A673 (cell line): ENCODE measurements around the gene SLMAP. TPM values are rescaled to one million over a fixed set of nuclear protein-coding genes. Genes with fewer than 3 reads are reported as not detected.

Experiments used
- BruUV-seq: library from RNA; stranded (reverse); fragments of 400-500 nt; replicated peaks from 2 replicates; lab custom pipeline; 2021; lab: Mats Ljungman, UMichigan
- CTCF ChIA-PET: fragments of 300-600 bp; sonication (Branson Sonifier 250); formaldehyde crosslinking; loops from one replicate; lab custom pipeline; 2022; ENCODE audit warnings: antibody characterized with exemption; lab: Charles Lee
- POLR2A ChIA-PET: fragments of 300-600 bp; sonication (Branson Sonifier 250); formaldehyde crosslinking; loops from one replicate; lab custom pipeline; 2022; ENCODE audit warnings: antibody characterized with exemption; ENCODE audit not compliant: low non-redundant PET; lab: Charles Lee
- DNase-seq: peaks from one replicate; pipeline ENCODE4 v3.0.0-alpha.2; 2015; ENCODE audit warnings: low spot score
- H3K27ac ChIP-seq: fragments of 200-600 bp; sonication (generic); 2 replicates; pipeline ENCODE4 v1.5.1; 2016; ENCODE audit warnings: mixed run types, low read depth, mild to moderate bottlenecking, mixed read lengths, antibody characterized with exemption, low read length; ENCODE audit not compliant: poor library complexity, severe bottlenecking
- H3K27me3 ChIP-seq: fragments of 200-600 bp; sonication (generic); replicated peaks from 2 replicates; pipeline ENCODE4 v1.6.1; 2017; ENCODE audit warnings: mixed run types, low read depth, mild to moderate bottlenecking, mixed read lengths, antibody characterized with exemption, low read length; ENCODE audit not compliant: insufficient read depth, poor library complexity
- H3K36me3 ChIP-seq: fragments of 200-600 bp; sonication (generic); 2 replicates; pipeline ENCODE4 v1.6.1; 2016; ENCODE audit warnings: mixed run types, mild to moderate bottlenecking, mixed read lengths, antibody characterized with exemption, low read length; ENCODE audit not compliant: insufficient read depth, poor library complexity, severe bottlenecking
- H3K4me1 ChIP-seq: fragments of 200-600 bp; sonication (generic); 2 replicates; pipeline ENCODE4 v1.6.1; 2017; ENCODE audit warnings: mixed run types, mild to moderate bottlenecking, mixed read lengths, antibody characterized with exemption, low read length; ENCODE audit not compliant: insufficient read depth, poor library complexity, severe bottlenecking
- H3K4me3 ChIP-seq: fragments of 200-600 bp; sonication (generic); 2 replicates; pipeline ENCODE4 v1.5.1; 2016; ENCODE audit warnings: low read depth, mixed run types, mild to moderate bottlenecking, mixed read lengths, low read length; ENCODE audit not compliant: poor library complexity, severe bottlenecking
- H3K9me3 ChIP-seq: fragments of 200-600 bp; sonication (generic); 2 replicates; pipeline ENCODE4 v1.6.1; 2016; ENCODE audit warnings: mixed run types, low read depth, mild to moderate bottlenecking, mixed read lengths, antibody characterized with exemption, low read length; ENCODE audit not compliant: poor library complexity, severe bottlenecking
- CTCF ChIP-seq: fragments of 300-800, 200-600 bp; sonication (generic); conservative IDR thresholded peaks from 2 replicates; pipeline ENCODE4 v1.5.1; 2017; ENCODE audit warnings: low read depth, mild to moderate bottlenecking, antibody characterized with exemption, low read length, moderate library complexity, mixed read lengths
- EZH2 ChIP-seq: fragments of 200-600 bp; sonication (generic); IDR thresholded peaks from 2 replicates; pipeline ENCODE4 v1.6.1; 2017; ENCODE audit warnings: borderline replicate concordance, low read depth, mild to moderate bottlenecking, mixed read lengths, antibody characterized with exemption, low read length; ENCODE audit not compliant: poor library complexity, severe bottlenecking
- intact Hi-C: fragments of 100-400 bp; cut with micrococcal nuclease; formaldehyde crosslinking; loops from one replicate; pipeline ENCODE4 v1.10.0; 2022; ENCODE audit not compliant: unreplicated experiment
- total RNA-seq: library from RNA; stranded (reverse); gene quantifications from 2 replicates; pipeline ENCODE4 v1.2.3, GENCODE V29; 2021

The SLMAP gene
- total RNA-seq, 1 experiment from 2014 or later = 32.4 TPM

GRCh38 chr3:57948080-57948671 is 192.1 kb downstream of the SLMAP start:
- no peak for DNase-seq
- intact Hi-C loops = no loop called here
- Histone ChIP-seq H3K4me3 (no peak overlapping the region), H3K36me3 (no peaks in the 10 kb centered on the region), H3K27ac (no peak overlapping the region), H3K9me3 (no peaks in the 10 kb centered on the region), H3K27me3 (no peaks in the 10 kb centered on the region), H3K4me1 (no peaks in the 10 kb centered on the region)
- ChIA-PET CTCF (no interaction called here), POLR2A (no interaction called here)
- BruUV-seq = no TSS peak
- TF ChIP-seq CTCF (no peak), EZH2 (no peak)

- Histone ChIP-seq H3K4me1 (no peaks in the 10 kb centered on the region), H3K9me3 (no peaks in the 10 kb centered on the region), H3K27ac (no peak overlapping the region), H3K4me3 (no peak overlapping the region), H3K36me3 (no peaks in the 10 kb centered on the region), H3K27me3 (no peaks in the 10 kb centered on the region)
- TF ChIP-seq CTCF (no peak), EZH2 (no peak)
- intact Hi-C loops = no loop called here
- CTCF ChIA-PET = no interaction called here
- no TSS peak for BruUV-seq
- POLR2A ChIA-PET = no interaction called here
- no peak for DNase-seq
These were observed 192.7 kb downstream of the SLMAP start for GRCh38 chr3:57948781-57949242.

DNA sequence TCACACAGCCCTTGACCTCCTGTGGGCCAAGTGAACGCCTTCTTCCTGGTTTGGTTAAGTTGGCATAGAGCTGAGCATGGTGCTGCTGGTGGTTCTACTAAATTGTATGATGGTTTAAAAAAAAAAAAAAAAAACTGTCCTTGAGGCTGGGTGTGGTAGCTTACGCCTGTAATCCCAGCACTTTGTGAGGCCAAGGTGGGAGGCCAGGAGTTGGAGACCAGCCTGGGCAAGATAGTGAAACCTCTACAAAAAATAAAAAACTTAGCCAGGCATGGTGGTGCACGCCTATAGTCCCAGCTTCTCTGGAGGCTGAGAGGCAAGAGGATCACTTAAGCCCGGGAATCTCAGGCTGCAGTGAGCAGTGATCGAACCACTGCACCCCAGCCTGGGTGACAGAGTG is 193.2 kb downstream of the SLMAP start:
- no TSS peak for BruUV-seq
- Histone ChIP-seq H3K4me3 (no peak overlapping the region), H3K27ac (no peak overlapping the region), H3K4me1 (no peaks in the 10 kb centered on the region), H3K9me3 (no peaks in the 10 kb centered on the region), H3K27me3 (no peaks in the 10 kb centered on the region), H3K36me3 (no peaks in the 10 kb centered on the region)
- CTCF ChIA-PET = no interaction called here
- POLR2A ChIA-PET = no interaction called here
- intact Hi-C loops = no loop called here
- TF ChIP-seq EZH2 (no peak), CTCF (no peak)
- DNase-seq = no peak
